ENCODE results near the gene PRSS21. TPM values are rescaled to one million over a fixed set of nuclear protein-coding genes. Genes with fewer than 3 reads are reported as not detected.

Gene PRSS21
- total RNA-seq, 1 donor from 2014 or later, result 4.5 TPM

GRCh38 chr16:2827831-2828520, 10.9 kb downstream of the PRSS21 start:
- no peak for TF ChIP-seq CTCF (IDR thresholded peaks at IDR 0.05; ENCODE audit: insufficient read depth, low read length, severe bottlenecking)
- H3K36me3 ChIP-seq (ENCODE audit: control insufficient read depth, insufficient read depth, low read length), result no peaks in the 10 kb centered on the region
- DNase-seq (ENCODE audit: low read depth) (no peak), FAIRE-seq (no peak)
- no peak overlapping the region for H3K4me3 ChIP-seq (ENCODE audit: low read depth, low read length)
- no peaks in the 10 kb centered on the region for H3K27me3 ChIP-seq (ENCODE audit: control insufficient read depth, insufficient read depth, low read length)

- no peak for DNase-seq (ENCODE audit: low read depth)
- Histone ChIP-seq H3K4me3 (ENCODE audit: low read depth, low read length) (no peak overlapping the region), H3K36me3 (ENCODE audit: control insufficient read depth, insufficient read depth, low read length) (no peaks in the 10 kb centered on the region), H3K27me3 (ENCODE audit: control insufficient read depth, insufficient read depth, low read length) (no peaks in the 10 kb centered on the region)
- no peak for TF ChIP-seq CTCF (IDR thresholded peaks at IDR 0.05; ENCODE audit: insufficient read depth, low read length, severe bottlenecking)
- FAIRE-seq, result no peak
These were observed 11.4 kb downstream of the PRSS21 start for GRCh38 chr16:2828521-2828840.

GRCh38 chr16:2828876-2829430, 11.9 kb downstream of the PRSS21 start:
- DNase-seq (ENCODE audit: low read depth) (no peak), FAIRE-seq (no peak)
- H3K27me3 ChIP-seq (ENCODE audit: control insufficient read depth, insufficient read depth, low read length), result no peaks in the 10 kb centered on the region
- no peak overlapping the region for H3K4me3 ChIP-seq (ENCODE audit: low read depth, low read length)
- no peak for TF ChIP-seq CTCF (IDR thresholded peaks at IDR 0.05; ENCODE audit: insufficient read depth, low read length, severe bottlenecking)
- H3K36me3 ChIP-seq (ENCODE audit: control insufficient read depth, insufficient read depth, low read length), result no peaks in the 10 kb centered on the region

GRCh38 chr16:2829501-2830354, 12.7 kb downstream of the PRSS21 start, which contains the start of gene ZG16B:
Gene ZG16B (plus strand): TSS chr16:2830303. CDS start chr16:2830442, 139 bp downstream.
- no peaks in the 10 kb centered on the region for H3K27me3 ChIP-seq (ENCODE audit: control insufficient read depth, insufficient read depth, low read length)
- no peak for FAIRE-seq
- no peaks in the 10 kb centered on the region for H3K36me3 ChIP-seq (ENCODE audit: control insufficient read depth, insufficient read depth, low read length)
- no peak for DNase-seq (ENCODE audit: low read depth)
- no peak within 1 kb of the TSS for H3K4me3 ChIP-seq (ENCODE audit: low read depth, low read length)
- TF ChIP-seq CTCF (IDR thresholded peaks at IDR 0.05; ENCODE audit: insufficient read depth, low read length, severe bottlenecking), result no peak

GRCh38 chr16:2830355-2830695, 13.3 kb downstream of the PRSS21 start:
- TF ChIP-seq CTCF (IDR thresholded peaks at IDR 0.05; ENCODE audit: insufficient read depth, low read length, severe bottlenecking), result no peak
- Histone ChIP-seq H3K4me3 (ENCODE audit: low read depth, low read length) (no peak overlapping the region), H3K36me3 (ENCODE audit: control insufficient read depth, insufficient read depth, low read length) (no peaks in the 10 kb centered on the region), H3K27me3 (ENCODE audit: control insufficient read depth, insufficient read depth, low read length) (no peaks in the 10 kb centered on the region)
- FAIRE-seq (no peak), DNase-seq (ENCODE audit: low read depth) (no peak)
